Measurements from ENCODE around the gene REEP2. TPM values are rescaled to one million over a fixed set of nuclear protein-coding genes. Genes with fewer than 3 reads are reported as not detected.

REEP2 gene
- polyA plus RNA-seq, 3 donors = 11.4 to 13.9 (median 12.7) TPM

DNA sequence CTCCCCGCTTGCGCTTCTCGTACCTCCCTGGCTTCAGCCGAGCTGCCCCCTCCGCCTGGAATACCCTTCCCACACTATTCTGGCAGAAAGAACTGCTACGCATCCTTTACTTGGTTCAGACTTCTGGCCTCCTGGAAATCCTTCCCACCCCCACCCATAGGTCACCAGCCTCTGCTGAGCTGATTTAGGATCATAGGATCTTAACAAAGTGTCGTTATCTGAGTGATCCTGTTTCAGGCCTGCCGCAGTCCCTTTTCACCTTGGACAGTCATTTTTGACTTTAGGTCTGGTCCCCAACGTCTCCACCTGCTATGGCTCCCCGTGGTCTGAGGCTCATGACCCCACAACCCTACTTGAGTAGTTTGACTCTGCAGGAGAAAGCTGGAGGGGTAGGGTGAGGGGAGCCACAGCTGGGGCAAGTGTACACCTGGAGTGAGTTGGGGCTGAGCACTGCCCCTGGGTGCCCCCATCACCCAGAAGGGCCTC is 53.7 kb downstream of the REEP2 start:
- DNase-seq = no peak

- no peak for DNase-seq
Measured at GRCh38 chr5:138495351-138495750, 56.5 kb downstream of the REEP2 start.

Other genes with a start within 250 kb of the REEP2 start
- gene CDC23, start 225.7 kb upstream of the REEP2 start, polyA plus RNA-seq (ENCODE audit: insufficient read length in 3 of 3) = 10 to 100 TPM; 56.0 to 66.7 (median 60.3) TPM
- gene GFRA3, start 164.4 kb upstream of the REEP2 start, polyA plus RNA-seq (ENCODE audit: insufficient read length in 3 of 3) = 1 to 10 TPM; 3.1 to 4.6 (median 3.2) TPM
- gene CDC25C, start 107.3 kb upstream of the REEP2 start, polyA plus RNA-seq (ENCODE audit: insufficient read length in 3 of 3) = 1 to 10 TPM; 7.5 to 9.0 (median 8.9) TPM
- 10 to 100 TPM; 31.6 to 39.7 (median 35.3) TPM for gene FAM53C, start 100.8 kb upstream of the REEP2 start, polyA plus RNA-seq (ENCODE audit: insufficient read length in 3 of 3)
- 100 to 1,000 TPM in 2 of 3 donors, 10 to 100 TPM in 1; 86.7 to 103 (median 101) TPM for gene KDM3B, start 86.4 kb upstream of the REEP2 start, polyA plus RNA-seq (ENCODE audit: insufficient read length in 3 of 3)
- 10 to 100 TPM; 43.5 to 66.2 (median 58.3) TPM for gene EGR1, start 26.4 kb downstream of the REEP2 start, polyA plus RNA-seq (ENCODE audit: insufficient read length in 3 of 3)
- 10 to 100 TPM; 65.9 to 81.4 (median 74.4) TPM for gene ETF1, start 104.2 kb downstream of the REEP2 start, polyA plus RNA-seq (ENCODE audit: insufficient read length in 3 of 3)
- 100 to 1,000 TPM; 280 to 340 (median 331) TPM for gene HSPA9, start 136.3 kb downstream of the REEP2 start, polyA plus RNA-seq (ENCODE audit: insufficient read length in 3 of 3)